NCI-H82 treated with DMSO at 0.1 percent for 48 hours (cell line): ENCODE data around the gene KIF21A.

Experiments
- DNase-seq: peaks from one replicate; lab custom pipeline; 2025; ENCODE audit not compliant: unreplicated experiment; lab: John Stamatoyannopoulos, UW

Gene KIF21A

DNA sequence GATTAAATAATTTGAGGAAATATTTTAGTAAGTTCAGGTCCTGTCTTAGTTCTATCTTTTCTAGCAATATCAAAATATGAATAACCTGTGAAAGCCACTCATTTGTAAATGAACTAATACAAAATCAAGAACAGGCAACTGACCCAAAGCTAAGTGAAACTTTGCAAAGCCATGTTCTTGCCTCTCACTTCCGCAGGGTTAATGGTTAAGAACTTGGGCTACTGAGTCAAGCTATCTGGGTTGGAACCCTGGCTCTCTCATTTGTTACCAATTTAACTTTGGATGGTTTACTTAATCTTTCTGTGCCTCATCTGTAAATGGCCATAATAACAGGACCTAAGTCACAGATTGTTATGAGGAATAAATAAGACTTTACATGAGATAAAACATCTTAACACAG, 2.8 kb downstream of the KIF21A start:
- no peak for DNase-seq

DNA sequence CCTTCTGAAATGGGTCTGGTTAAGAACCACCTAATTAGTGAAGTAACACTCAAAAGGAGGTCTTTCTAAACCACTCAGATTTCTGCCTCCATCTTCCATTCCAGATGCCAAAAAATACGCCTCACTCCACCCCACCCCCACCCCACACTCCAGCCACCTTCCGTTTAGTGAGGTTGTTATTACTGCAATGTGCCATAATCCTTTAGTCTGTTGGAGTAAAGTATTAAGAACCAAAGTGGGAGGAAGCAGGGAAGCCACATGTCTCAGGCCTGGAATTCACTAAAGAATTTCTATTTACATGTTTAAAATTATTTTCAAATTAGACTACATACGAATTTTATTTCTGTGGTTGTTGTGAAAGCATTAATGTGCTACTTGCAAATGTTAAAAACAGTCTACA, 7.4 kb downstream of the KIF21A start:
- DNase-seq = peak; percentile 57

DNA sequence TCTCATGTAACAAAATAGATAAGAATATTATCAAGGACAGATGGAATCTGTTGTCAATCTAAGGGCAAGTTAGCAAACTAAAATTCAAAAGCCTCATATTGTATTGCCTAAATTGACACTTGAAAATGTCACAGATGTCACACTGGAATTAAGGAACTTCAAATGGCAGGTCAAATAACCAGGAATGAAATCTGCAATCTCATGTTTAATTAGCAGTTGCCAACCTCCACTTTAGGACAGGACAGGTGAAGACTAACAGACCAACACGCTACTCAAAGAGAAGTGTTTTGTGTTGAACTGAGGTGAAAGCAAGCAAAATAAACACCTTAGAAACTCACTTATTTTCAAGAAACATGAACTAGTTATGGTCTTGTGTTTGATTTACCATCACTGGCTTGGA, 11.1 kb downstream of the KIF21A start:
- DNase-seq = no peak

DNA sequence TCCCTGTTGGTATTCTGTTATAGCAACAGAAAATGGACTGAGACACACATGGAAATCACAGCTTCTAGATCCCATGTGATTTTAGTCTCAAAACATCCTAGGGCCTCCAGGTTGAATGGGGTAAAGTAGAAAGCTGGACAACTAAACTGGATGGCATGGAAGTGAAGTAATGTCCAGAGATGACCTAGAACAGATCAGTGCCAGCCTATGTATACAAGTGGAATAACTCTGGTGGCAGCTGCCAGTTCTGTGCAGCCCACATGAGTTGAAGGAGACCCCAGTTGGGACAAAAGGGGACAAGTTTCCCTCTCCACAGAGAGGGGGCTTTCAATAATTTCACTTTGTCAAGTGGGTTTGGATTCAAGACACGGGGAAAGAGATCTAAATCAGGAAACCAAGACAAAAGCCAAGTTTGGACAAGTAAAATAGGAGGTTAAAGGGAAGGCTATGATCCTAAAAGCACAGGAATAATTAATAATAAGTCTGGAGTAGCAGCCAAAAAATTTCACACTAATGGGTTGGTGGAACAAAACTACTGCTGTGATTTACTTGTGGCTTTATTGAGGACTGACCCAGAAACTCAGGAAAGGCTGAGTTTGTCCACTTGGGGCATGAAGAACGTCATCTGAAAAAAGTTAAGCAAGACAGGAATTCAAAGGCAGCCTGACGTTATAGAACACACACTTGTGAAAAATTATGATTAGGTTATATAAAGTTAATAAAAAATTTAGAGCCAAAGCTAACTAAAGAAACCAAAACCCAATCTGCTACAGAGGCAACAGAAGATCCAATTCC, 11.7 kb downstream of the KIF21A start:
- DNase-seq = no peak

DNA sequence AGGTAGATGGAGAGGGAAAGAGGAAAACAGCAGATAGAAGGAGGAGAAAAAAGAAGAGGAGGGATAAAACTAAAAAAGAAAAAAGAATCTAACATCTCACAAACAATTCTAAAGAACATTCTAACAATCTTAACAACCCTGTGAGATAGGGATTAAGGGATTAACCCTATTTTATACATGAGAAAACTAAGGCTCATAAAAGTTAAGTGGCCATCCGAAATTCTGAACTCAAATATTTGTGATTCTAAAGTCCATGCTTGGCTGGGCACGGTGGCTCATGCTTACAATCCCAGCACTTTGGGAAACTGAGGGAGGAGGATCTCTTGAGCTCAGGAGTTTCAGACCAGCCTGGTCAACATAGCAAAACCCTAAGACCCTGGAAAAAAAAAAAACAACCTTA, 13.1 kb downstream of the KIF21A start:
- DNase-seq = peak; percentile 15

DNA sequence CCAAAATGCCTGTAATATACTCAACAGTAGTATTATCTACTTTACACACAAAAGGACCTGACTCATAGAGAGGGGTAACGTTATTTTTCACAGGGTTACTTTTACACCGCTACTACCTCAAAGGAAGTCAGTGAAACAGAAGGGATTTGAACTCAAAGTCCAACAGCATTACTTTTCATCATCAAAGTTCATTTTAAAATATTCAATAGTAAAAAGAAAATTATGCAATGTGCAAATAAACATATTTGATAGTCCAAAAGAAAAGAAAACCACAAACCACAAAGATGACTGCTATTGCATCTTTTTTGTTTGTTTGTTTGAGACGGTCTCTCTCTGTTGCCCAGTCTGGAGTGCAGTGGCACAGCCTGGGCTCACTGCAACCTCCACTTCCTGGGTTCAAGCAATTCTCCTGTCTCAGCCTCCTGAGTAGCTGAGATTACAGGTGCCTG, 15.5 kb downstream of the KIF21A start:
- DNase-seq = no peak

DNA sequence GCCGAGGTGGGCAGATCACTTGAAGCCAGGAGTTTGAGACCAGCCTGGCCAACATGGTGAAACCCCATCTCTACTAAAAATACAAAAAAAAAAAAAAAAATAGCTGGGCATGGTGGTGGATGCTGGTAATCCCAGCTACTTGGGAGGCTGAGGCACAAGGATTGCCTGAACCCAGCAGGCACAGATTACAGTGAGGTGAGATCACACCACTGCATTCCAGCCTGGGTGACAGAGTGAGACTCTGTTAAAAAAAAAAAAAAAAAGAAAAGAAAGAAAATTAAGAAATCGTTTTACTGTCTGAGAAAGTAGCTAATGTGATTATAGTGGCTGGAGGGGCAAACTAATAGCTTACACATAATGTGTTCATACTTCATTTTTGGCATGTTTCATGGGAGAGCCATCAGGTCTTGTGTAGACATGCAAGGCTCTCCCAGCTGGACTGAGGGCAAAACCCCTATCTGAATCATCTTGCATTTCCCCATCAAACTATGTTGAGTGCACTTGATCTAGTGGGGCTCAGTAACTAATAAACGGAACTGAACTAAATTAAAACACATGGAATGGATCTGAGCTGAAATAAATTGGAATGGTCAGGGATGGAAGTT, 16.2 kb downstream of the KIF21A start:
- DNase-seq = no peak

DNA sequence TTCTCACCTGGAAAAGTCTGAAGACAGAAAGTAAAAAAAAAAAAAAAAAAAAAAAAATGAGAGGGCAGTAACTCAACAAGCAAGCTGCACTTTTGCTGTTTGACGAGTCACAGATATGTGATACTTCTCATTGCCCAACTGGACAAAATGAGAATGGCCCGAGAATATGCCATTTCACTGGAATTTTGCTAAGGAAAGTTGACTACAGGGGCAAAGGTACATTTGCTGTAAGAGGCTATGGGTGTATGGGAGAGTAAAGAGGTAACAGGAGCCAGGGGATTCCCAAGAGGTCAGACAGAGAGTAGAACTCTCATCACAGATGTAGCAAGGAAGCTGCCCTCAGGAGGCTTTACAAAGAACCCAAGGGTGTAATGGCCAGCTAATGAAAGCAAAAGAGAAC, 22.9 kb downstream of the KIF21A start:
- no peak for DNase-seq

DNA sequence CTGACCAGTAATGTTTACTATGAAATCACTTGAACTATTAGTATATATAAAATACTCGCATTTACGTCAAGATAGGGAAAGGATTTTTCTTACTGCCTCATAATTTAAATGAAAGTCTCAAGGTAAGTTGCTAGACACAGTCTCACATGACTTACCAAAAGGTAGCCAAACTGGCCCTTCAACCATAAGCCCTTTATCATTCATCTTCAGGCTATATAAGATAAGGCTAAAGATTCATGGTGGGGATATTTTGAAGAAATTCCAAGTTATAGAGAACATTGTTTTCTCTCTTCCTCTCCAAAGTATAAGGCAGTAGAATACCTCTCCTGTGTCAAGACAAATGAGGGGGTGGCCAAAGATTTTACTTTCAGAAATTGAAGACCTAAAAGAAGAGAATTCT, 23.4 kb downstream of the KIF21A start:
- DNase-seq = no peak

DNA sequence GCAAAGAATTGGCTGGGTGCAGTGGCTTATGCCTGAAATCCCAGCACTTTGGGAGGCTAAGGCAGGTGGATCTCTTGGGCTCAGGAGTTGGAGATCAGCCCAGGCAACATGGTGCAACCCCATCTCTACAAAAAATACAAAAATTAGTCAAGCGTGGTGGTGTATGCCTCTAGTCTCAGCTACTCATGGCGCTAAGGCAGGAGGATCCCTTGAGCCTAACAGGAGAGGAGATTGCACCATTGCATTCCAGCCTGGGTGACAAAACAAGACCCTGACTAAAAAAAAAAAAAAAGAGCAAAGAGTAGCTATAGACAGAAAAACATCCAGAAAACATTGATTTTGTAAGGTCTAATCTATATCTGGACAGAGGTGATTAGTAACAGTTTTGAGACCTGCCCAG, 25.0 kb downstream of the KIF21A start:
- no peak for DNase-seq

DNA sequence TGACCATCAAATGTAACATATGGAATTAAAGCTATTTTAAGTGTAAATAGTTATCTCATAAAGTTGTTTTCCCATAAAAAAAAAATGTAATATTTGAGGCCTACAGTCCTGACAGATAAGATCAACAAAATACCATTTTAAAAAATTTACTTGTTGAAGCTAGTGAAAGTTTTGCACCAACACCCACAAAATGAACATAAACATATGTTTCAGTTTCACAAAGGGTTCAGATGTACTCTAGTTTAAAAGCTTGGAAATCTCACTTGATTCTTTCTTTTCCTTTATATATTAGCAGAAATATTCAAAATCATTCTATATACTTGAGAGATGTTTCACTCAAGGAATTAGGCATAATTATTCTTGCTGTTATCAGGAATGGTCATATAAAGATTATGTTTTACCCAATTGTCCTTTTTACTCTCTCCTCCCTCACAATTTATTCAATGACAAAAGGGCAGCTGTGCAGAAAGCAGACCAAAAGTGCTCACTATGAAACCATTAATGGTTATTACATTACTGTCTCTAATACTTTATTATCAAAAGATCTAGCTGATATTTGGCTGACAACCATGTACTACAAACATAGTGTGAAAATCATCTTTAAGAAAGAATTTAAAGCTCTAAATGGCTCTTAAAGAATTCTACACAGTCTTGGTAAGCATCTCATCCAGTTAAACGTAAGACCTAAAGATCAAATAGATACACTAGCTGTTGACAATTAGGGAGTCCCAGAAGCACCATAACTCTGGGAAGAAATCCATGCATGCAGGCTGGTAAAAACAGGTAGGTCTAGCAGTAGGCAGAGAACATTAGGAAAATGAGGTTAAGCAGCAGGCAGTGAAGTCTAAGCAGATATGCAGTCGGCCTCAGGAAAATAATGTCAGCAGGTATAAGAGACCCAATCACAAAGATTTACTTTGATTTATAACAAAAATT, 28.8 kb downstream of the KIF21A start:
- DNase-seq = no peak

DNA sequence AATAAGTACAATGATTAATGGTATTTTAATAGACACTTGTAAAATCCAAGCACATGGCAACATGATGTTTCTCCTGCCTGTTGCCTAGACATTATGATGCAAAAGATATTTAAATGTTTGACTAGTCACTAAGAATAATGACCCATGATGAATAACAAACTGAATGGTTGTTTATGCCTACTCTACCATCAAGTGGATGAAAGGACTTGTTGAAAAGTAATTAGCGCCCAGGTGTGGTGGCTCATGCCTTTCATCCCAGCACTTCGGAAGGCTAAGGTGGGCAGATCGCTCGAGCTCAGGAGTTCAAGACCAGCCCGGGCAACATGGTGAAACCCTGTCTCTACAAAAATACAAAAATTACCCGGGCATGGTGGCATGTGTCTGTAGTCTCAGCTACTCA, 30.7 kb downstream of the KIF21A start:
- DNase-seq = no peak

DNA sequence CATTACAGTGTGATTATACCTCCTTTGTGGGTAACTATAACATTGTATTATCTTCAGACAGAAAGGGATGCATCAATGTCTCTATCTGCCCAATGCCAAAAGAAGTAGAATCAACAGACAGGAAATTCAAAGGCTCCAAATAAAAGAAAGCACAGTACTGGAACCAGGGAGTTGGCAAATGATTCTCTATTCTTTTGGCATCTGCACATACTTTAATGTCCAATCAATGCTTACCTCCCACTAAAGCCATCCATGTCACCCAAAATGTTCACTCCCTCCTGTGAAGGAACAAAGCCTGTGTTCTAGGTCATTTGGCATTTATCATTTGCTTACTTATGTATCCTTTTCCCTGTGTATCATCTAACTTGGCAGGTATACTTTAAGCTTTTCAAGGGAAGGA, 36.7 kb downstream of the KIF21A start:
- no peak for DNase-seq

DNA sequence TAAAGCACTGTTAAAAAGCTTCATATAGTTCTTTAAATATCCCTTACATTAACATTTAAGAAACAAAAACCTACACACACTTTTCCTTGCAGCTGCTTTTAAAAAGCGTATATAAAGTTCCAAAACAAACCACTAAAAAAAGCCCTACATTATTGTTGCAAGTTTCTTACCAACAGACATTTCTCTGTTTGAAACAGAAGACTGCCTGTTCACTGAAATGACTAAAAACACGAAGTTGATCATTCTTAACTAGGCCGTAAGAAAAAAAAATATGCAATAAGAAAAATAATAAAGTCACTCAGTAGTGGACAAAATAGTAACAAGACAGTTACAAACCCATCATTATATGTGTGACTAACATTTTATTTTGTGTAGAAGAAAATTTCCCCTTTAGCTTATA, 37.3 kb downstream of the KIF21A start:
- DNase-seq = no peak

DNA sequence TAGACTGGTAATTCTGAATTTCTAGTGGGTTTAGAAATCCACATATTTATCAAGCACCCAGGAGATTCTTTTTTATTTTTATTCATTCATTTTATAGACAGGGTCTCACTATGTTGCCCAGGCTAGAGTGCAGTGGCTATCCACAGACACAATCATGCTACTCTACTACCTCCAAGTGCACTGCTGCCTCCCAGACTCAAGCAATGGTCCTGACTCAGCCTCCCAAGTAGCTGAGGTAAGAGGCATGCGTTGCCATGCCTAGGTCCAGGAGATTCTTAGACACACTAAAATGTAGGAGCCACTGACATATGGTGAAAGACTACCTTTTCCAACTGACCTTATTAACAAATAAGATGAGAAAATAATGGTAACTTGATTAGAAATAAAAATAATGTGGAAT, 38.9 kb downstream of the KIF21A start:
- DNase-seq = no peak

DNA sequence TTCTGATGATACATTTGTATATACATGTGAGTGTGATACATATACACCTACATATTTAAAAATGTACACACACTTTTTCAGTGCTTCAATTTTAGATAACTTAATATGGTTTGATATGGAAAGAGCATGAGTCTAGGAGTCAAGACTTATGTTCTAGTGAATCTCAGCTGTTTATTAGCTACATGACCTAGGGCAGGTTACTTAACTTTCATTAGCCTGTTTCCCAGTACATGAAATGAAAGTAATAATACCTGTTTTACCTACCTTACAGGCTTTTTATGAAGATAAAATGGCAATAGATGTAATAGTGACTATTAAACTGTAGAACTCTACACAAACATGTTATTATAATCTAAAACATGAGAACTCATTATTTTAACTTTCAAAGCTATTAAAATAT, 39.5 kb downstream of the KIF21A start:
- DNase-seq = no peak

DNA sequence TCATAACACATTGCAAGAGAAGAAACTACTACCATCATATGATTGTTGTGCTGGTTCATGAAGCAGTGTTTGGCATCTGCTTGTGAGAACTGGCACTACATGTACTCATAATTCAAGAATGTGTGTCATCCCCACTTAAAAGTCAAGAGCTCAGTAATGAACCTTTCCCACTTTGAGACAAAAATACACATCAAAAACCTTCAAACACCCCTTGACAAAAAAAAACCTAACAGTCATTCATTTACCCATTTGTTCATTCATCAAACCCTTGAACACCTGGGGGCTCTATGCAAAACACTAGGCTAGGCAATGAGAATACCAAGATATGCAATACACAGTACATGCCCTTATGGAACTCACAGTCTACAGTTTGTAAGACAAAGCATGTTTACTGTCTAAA, 40.0 kb downstream of the KIF21A start:
- no peak for DNase-seq

DNA sequence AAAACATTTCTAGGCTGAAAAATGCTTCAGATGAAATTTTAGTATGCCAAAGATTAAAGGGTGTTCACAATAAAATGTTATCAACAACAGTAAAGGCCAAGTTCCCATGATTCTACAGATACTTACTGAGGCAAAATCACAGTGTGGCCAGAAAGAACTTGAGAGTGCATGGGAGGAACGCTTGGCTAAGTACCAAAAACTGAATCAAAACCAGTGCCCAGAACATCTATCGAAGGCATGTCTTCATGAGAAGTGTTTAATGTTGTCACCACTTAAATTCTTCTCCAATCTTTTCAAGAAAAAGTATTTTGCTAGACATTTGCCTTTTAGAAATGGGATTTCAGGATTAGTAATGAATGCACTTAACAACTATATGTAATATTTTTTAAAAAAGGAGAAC, 41.5 kb downstream of the KIF21A start:
- no peak for DNase-seq

DNA sequence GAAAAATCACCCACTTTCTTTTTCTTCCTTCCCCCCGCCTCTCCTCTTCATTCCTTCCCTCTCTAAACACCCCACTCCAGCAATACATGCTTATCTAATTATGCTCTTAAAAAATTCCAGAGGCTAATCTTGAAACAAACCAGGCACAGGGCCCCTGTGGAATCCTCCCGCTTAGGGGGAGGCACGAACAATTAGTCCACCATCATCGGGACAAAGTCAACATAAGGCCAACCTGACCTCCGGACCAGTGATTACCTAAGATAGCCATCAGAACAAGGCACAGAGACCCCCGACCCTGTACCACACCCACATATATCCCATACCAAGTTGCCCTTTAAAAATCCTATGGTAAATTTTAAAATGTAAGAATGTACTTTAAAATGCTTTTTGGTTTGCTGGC, 47.1 kb downstream of the KIF21A start:
- peak; percentile 5 for DNase-seq

DNA sequence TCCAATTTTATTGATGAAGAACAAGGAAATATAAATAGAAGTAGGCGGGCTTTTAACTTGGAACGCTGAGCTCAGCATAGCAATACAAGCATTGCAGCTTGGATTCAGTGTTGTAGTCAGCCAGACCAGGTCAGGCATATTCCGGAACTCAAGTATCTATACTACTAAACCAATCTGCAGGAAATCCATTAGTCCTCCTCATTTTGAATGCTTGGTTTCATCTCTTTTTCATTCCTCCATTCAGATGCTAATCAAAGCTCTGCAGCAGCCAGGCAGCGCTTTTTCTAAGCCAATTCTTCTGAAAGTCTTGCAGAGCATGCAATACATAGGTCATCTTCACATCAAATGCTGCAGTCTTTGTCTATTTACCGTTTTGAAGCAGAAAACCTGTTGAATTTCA, 49.0 kb downstream of the KIF21A start:
- DNase-seq = no peak

DNA sequence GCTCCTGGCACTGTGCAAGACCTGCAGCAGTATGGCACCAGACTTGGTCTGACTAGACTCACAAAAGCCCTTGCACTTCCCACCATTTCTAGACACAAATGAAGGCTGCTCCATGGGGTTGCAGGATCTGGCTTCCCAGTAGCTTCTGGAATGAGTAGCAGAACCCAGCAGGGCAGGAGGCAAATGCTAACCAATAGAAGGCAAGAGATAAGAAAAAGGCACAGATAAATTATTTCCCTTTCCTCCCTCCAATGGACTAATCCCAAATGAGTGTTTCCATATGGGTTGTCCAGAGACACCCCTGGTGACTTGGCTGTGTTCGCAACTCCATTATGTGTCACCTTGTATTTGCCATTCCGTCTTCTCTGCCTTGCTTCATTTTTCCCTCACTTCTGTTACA, 49.7 kb downstream of the KIF21A start:
- no peak for DNase-seq
